KMS-11 (cell line): ENCODE data around the gene CELF4.

Source experiments
- H2AFZ ChIP-seq: fragments of 200-600 bp; sonication (generic); 2 replicates; pipeline ENCODE4 v1.6.1; 2016; ENCODE audit warnings: antibody characterized with exemption, mixed run types, low read depth
- H3K27ac ChIP-seq: fragments of 200-600 bp; sonication (generic); 2 replicates; pipeline ENCODE4 v1.6.1; 2016; ENCODE audit warnings: mild to moderate bottlenecking, mixed run types
- H3K27me3 ChIP-seq: fragments of 200-600 bp; sonication (generic); 2 replicates; pipeline ENCODE4 v1.6.1; 2017; ENCODE audit warnings: mild to moderate bottlenecking, low read depth, mixed run types, moderate library complexity; ENCODE audit not compliant: insufficient read depth
- H3K36me3 ChIP-seq: fragments of 200-600 bp; sonication (generic); 2 replicates; pipeline ENCODE4 v1.6.1; 2017; ENCODE audit warnings: mild to moderate bottlenecking, mixed run types; ENCODE audit not compliant: insufficient read depth
- H3K4me1 ChIP-seq: fragments of 200-600 bp; sonication (generic); 2 replicates; pipeline ENCODE4 v1.6.1; 2016; ENCODE audit warnings: mild to moderate bottlenecking, low read depth, mixed run types; ENCODE audit not compliant: poor library complexity, severe bottlenecking
- H3K4me2 ChIP-seq: fragments of 200-600 bp; sonication (generic); 2 replicates; pipeline ENCODE4 v1.7.0; 2016; ENCODE audit warnings: mild to moderate bottlenecking, mixed run types
- H3K4me3 ChIP-seq: fragments of 200-600 bp; sonication (generic); IDR thresholded peaks from 2 replicates; pipeline ENCODE4 v1.6.1; 2017; ENCODE audit warnings: low read depth, low read length, mixed read lengths; ENCODE audit not compliant: insufficient read depth
- H3K79me2 ChIP-seq: fragments of 200-600 bp; sonication (generic); 2 replicates; pipeline ENCODE4 v1.6.1; 2016; ENCODE audit warnings: low read depth, mixed run types; ENCODE audit not compliant: insufficient read depth
- H3K9ac ChIP-seq: fragments of 200-600 bp; sonication (generic); 2 replicates; pipeline ENCODE4 v1.6.1; 2016; ENCODE audit warnings: mild to moderate bottlenecking, mixed run types
- H4K20me1 ChIP-seq: fragments of 200-600 bp; sonication (generic); 2 replicates; pipeline ENCODE4 v1.6.1; 2016; ENCODE audit warnings: mild to moderate bottlenecking, mixed run types; ENCODE audit not compliant: insufficient read depth
- TF ChIP-seq, protein P1 (sequence below): fragments of 200-600 bp; sonication (generic); conservative IDR thresholded peaks from 2 replicates; pipeline ENCODE4 v1.6.1; 2017; ENCODE audit warnings: low read depth, mild to moderate bottlenecking, antibody characterized with exemption, low read length, moderate library complexity, mixed read lengths

Gene CELF4

DNA sequence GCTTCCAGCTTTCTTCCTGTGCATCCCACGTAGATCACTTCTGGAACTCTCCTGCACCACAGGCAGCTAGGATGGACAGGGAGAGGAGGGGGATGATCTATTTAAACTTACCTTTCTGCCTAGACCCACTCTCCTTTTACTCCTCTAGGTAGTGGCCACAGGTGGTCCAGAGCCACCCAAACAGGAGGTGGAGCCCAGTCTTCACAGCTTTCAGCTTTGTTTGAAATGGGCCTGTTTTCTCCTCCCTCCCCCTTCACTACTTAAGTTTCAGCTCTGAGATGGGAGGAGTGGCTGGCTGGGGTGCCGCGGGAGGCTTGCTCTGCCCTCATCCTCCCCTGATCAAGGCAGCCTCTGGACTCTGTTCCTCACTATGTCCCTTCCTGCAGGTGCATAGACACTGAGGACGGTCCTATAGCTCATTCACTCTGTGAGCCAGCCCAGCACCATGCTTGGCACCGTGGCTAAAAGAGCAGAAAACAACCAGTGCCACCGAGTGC lies 12.6 kb upstream of the CELF4 start:
- no peaks in the 10 kb centered on the region for H3K36me3 ChIP-seq
- H3K27me3 ChIP-seq: no peaks in the 10 kb centered on the region
- H3K9ac ChIP-seq: no peak overlapping the region
- H3K4me1 ChIP-seq: no peaks in the 10 kb centered on the region
- H4K20me1 ChIP-seq: no peaks in the 10 kb centered on the region
- H2AFZ ChIP-seq: no peak overlapping the region
- no peak overlapping the region for H3K4me3 ChIP-seq
- TF ChIP-seq, protein P1, sequence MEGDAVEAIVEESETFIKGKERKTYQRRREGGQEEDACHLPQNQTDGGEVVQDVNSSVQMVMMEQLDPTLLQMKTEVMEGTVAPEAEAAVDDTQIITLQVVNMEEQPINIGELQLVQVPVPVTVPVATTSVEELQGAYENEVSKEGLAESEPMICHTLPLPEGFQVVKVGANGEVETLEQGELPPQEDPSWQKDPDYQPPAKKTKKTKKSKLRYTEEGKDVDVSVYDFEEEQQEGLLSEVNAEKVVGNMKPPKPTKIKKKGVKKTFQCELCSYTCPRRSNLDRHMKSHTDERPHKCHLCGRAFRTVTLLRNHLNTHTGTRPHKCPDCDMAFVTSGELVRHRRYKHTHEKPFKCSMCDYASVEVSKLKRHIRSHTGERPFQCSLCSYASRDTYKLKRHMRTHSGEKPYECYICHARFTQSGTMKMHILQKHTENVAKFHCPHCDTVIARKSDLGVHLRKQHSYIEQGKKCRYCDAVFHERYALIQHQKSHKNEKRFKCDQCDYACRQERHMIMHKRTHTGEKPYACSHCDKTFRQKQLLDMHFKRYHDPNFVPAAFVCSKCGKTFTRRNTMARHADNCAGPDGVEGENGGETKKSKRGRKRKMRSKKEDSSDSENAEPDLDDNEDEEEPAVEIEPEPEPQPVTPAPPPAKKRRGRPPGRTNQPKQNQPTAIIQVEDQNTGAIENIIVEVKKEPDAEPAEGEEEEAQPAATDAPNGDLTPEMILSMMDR: no peak
- H3K4me2 ChIP-seq: no peak overlapping the region
- no peaks in the 10 kb centered on the region for H3K79me2 ChIP-seq
- H3K27ac ChIP-seq: no peak overlapping the region

DNA sequence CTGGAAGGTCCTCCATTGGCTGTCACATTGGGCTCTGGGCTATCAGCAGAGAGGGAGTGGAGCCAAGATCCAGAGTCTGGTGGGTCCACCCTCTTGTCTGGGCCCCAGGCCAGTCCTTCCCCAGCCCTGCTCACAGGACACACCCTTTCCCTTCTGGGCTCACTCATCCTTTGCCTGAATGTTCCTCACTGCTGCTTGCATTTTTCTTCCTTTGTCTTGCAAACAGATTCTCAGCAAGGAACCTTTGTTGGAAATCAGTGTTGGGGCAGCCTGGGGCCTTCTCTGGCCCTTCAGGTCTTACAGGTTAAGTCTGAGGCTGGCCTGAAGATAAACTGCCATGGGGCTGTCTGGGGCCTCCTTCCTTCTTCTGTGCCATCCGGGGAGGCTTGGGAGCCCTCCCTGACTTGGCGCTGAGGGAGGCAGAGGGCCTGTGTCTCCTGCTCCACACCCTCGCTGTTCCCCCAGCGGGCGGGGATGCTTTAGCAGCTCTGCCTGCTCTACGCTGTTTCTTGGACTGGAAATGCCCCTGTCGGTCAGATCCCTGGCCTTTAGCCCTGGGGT lies 11.5 kb upstream of the CELF4 start:
- Histone ChIP-seq H3K36me3 (no peaks in the 10 kb centered on the region), H3K4me3 (no peak overlapping the region), H3K9ac (no peak overlapping the region), H3K4me2 (no peak overlapping the region), H3K27me3 (no peaks in the 10 kb centered on the region), H2AFZ (no peak overlapping the region), H3K4me1 (no peaks in the 10 kb centered on the region), H4K20me1 (no peaks in the 10 kb centered on the region), H3K79me2 (no peaks in the 10 kb centered on the region), H3K27ac (no peak overlapping the region)
- TF ChIP-seq, protein P1: no peak

DNA sequence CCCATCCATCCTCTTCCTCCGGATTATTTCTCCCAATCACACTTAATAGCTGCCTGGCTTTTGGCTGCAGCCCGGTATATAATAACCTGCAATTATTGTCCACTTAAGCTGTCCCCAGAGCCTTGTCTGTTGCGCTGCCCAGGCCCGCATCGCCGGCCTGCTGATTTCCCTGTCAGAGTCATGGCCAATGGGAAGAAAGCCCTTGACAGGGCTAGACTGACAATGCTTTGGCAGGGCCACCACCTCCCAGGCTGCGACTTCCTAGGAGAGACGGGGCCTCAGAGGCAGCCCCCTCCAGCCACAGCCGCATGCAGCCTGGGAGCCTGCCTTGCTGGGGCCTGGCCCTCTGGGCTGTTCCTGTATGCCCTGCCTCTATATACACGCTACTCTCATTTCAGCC lies 10.0 kb upstream of the CELF4 start:
- TF ChIP-seq, protein P1: no peak
- Histone ChIP-seq H2AFZ (no peak overlapping the region), H3K79me2 (no peaks in the 10 kb centered on the region), H3K27me3 (no peaks in the 10 kb centered on the region), H4K20me1 (no peaks in the 10 kb centered on the region), H3K9ac (no peak overlapping the region), H3K36me3 (no peaks in the 10 kb centered on the region), H3K4me3 (no peak overlapping the region), H3K4me1 (no peaks in the 10 kb centered on the region), H3K27ac (no peak overlapping the region), H3K4me2 (no peak overlapping the region)

DNA sequence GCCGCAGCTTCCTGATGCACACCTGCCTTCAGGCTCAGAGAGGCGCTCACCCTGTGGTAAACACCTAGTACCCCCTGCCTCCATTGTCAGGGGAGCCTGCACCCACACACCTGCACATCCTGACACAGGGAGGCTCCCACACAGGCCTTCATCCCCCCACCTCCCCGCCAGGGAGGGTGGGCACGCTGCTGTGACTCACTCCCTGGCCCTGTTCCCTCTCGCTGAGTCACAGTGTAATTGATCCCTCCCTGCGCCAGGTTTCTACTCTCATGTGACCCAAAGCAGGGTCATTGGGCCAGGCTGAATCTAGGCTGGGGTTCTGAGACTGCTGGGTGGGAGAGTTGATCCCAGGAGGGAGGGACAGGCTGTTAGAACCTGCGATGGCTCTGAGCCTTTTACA lies 8.5 kb upstream of the CELF4 start:
- Histone ChIP-seq H2AFZ (no peak overlapping the region), H3K27me3 (no peaks in the 10 kb centered on the region), H3K4me2 (no peak overlapping the region), H3K4me1 (no peaks in the 10 kb centered on the region), H3K27ac (no peak overlapping the region), H3K4me3 (no peak overlapping the region), H3K9ac (no peak overlapping the region), H3K79me2 (no peaks in the 10 kb centered on the region), H3K36me3 (no peaks in the 10 kb centered on the region), H4K20me1 (no peaks in the 10 kb centered on the region)
- TF ChIP-seq, protein P1: no peak
